Measurements from ENCODE around the gene EDAR. TPM values are rescaled to one million over a fixed set of nuclear protein-coding genes. Genes with fewer than 3 reads are reported as not detected.

EDAR gene
- total RNA-seq, 1 experiment from 2014 or later: 0.15 TPM

DNA sequence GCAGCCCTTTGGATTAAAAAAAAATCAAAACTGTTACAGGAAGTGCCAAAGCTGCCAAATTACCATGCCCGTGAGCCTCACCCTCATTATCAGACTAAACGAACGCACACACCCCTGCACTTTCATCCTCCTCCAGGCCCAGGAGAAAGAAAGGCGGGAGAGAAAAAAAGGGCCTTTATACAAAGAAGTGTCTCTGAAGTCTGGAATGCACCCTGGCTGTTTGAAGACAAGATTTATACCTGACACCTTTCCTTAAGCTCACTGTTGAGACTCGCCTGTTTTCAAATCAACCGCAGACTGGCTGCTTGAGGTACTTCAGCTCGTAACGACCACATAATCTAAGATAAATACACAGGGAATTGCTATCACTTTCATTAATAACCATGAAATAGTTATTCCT, 31.0 kb downstream of the EDAR start:
- intact Hi-C loops (cut with micrococcal nuclease): no loop called here
- TF ChIP-seq POLR2AphosphoS5 (IDR thresholded peaks at IDR 0.05; ENCODE audit: low read depth, low read length): no peak
- TF ChIP-seq YY1 (IDR thresholded peaks at IDR 0.05; ENCODE audit: extremely low read depth, insufficient replicate concordance, low read depth, low read length): no peak
- TF ChIP-seq, protein P1, sequence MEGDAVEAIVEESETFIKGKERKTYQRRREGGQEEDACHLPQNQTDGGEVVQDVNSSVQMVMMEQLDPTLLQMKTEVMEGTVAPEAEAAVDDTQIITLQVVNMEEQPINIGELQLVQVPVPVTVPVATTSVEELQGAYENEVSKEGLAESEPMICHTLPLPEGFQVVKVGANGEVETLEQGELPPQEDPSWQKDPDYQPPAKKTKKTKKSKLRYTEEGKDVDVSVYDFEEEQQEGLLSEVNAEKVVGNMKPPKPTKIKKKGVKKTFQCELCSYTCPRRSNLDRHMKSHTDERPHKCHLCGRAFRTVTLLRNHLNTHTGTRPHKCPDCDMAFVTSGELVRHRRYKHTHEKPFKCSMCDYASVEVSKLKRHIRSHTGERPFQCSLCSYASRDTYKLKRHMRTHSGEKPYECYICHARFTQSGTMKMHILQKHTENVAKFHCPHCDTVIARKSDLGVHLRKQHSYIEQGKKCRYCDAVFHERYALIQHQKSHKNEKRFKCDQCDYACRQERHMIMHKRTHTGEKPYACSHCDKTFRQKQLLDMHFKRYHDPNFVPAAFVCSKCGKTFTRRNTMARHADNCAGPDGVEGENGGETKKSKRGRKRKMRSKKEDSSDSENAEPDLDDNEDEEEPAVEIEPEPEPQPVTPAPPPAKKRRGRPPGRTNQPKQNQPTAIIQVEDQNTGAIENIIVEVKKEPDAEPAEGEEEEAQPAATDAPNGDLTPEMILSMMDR (IDR thresholded peaks at IDR 0.05 in 2 of 3, conservative IDR thresholded peaks at IDR 0.05 in 1 of 3; ENCODE audit: borderline replicate concordance in 1 of 3, insufficient read depth in 1 of 3, low read depth in 2 of 3, low read length in 2 of 3): no peak
- TF ChIP-seq ZNF274 (IDR thresholded peaks at IDR 0.05; ENCODE audit: low read depth, low read length): no peak
- no peak for TF ChIP-seq CEBPB (IDR thresholded peaks at IDR 0.05; ENCODE audit: low read depth)
- no peak for TF ChIP-seq CBX3 (IDR thresholded peaks at IDR 0.05; ENCODE audit: low read depth)
- TF ChIP-seq, protein P2, sequence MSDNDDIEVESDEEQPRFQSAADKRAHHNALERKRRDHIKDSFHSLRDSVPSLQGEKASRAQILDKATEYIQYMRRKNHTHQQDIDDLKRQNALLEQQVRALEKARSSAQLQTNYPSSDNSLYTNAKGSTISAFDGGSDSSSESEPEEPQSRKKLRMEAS (IDR thresholded peaks at IDR 0.05): no peak
- no peak for TF ChIP-seq EZH2phosphoT487 (IDR thresholded peaks at IDR 0.05; ENCODE audit: borderline replicate concordance)
- TF ChIP-seq TCF7L2 (IDR thresholded peaks at IDR 0.05; ENCODE audit: borderline replicate concordance, extremely low read depth, insufficient read depth, insufficient read length): no peak
- no peak for TF ChIP-seq SIN3A (IDR thresholded peaks at IDR 0.05; ENCODE audit: low read depth)
- no peak for TF ChIP-seq POLR2A (IDR thresholded peaks at IDR 0.05; ENCODE audit: borderline replicate concordance, extremely low read depth, insufficient read depth, insufficient read length)
- TF ChIP-seq ZFX (IDR thresholded peaks at IDR 0.05): no peak
- TF ChIP-seq, protein P3, sequence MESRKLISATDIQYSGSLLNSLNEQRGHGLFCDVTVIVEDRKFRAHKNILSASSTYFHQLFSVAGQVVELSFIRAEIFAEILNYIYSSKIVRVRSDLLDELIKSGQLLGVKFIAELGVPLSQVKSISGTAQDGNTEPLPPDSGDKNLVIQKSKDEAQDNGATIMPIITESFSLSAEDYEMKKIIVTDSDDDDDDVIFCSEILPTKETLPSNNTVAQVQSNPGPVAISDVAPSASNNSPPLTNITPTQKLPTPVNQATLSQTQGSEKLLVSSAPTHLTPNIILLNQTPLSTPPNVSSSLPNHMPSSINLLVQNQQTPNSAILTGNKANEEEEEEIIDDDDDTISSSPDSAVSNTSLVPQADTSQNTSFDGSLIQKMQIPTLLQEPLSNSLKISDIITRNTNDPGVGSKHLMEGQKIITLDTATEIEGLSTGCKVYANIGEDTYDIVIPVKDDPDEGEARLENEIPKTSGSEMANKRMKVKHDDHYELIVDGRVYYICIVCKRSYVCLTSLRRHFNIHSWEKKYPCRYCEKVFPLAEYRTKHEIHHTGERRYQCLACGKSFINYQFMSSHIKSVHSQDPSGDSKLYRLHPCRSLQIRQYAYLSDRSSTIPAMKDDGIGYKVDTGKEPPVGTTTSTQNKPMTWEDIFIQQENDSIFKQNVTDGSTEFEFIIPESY (IDR thresholded peaks at IDR 0.05; ENCODE audit: extremely low read depth, insufficient replicate concordance, low read length): no peak
- no peak for TF ChIP-seq RAD21 (IDR thresholded peaks at IDR 0.05; ENCODE audit: low read depth)

More for the DNA sequence above, 31.0 kb downstream of the EDAR start:
- Histone ChIP-seq H3K79me2 (ENCODE audit: insufficient read depth, low read length) (no peaks in the 10 kb centered on the region), H2AFZ (ENCODE audit: low read depth, low read length, poor library complexity, severe bottlenecking) (peak overlapping the region; percentile 34), H3K36me3 (ENCODE audit: control insufficient read depth in 1 of 2, insufficient read depth in 2 of 2, low read length in 2 of 2) (no peaks in the 10 kb centered on the region), H3K9me2 (ENCODE audit: insufficient read depth) (no peaks in the 10 kb centered on the region), H3K4me3 (replicated peaks in 1 of 2; ENCODE audit: low read depth in 1 of 2, low read length in 2 of 2) (no peak overlapping the region), H3K4me2 (ENCODE audit: low read length) (peak overlapping the region; percentile 58), H3K4me1 (ENCODE audit: control insufficient read depth in 1 of 2, insufficient read depth in 2 of 2, low read length in 2 of 2) (peaks cover 23 to 45% of the 10 kb centered on the region in 2 experiments), H4K20me1 (ENCODE audit: insufficient read depth) (no peaks in the 10 kb centered on the region), H3K9ac (ENCODE audit: low read length) (no peak overlapping the region), H3K9me3 (ENCODE audit: control insufficient read depth in 1 of 2, insufficient read depth in 1 of 2, low read depth in 1 of 2, low read length in 2 of 2) (no peaks in the 10 kb centered on the region), H3K27me3 (ENCODE audit: insufficient read depth, low read length) (no peaks in the 10 kb centered on the region), H3K27ac (ENCODE audit: low read depth, low read length) (peak overlapping the region; percentile 5; the same call in 1 of the 2 replicates)
- peak; percentile 52 for ATAC-seq
- ChIA-PET CTCF (no interaction called here), POLR2A (no interaction called here), RAD21 (ENCODE audit: low non-redundant PET in 1 of 2, low total read pairs in 2 of 2, uncharacterized antibody in 2 of 2, unreplicated experiment in 2 of 2) (no interaction called here)
- BruUV-seq (replicated peaks): no TSS peak
- peak; percentile 29 for DNase-seq (ENCODE audit: low read depth, low spot score)
